Stimulated activated naive CD4-positive, alpha-beta T cell treated with Interleukin-2 at 50 U/mL for 16 hours (primary cell): ENCODE data around the gene CYB561D2.
"Not testable (repeated sequence)": the region's sequence is repeated elsewhere in the genome, so short reads cannot be mapped to it uniquely, and the experiment has no call there.

Experiments
- DNase-seq: peaks from one replicate; lab custom pipeline; 2025; lab: John Stamatoyannopoulos, UW

Gene CYB561D2

DNA sequence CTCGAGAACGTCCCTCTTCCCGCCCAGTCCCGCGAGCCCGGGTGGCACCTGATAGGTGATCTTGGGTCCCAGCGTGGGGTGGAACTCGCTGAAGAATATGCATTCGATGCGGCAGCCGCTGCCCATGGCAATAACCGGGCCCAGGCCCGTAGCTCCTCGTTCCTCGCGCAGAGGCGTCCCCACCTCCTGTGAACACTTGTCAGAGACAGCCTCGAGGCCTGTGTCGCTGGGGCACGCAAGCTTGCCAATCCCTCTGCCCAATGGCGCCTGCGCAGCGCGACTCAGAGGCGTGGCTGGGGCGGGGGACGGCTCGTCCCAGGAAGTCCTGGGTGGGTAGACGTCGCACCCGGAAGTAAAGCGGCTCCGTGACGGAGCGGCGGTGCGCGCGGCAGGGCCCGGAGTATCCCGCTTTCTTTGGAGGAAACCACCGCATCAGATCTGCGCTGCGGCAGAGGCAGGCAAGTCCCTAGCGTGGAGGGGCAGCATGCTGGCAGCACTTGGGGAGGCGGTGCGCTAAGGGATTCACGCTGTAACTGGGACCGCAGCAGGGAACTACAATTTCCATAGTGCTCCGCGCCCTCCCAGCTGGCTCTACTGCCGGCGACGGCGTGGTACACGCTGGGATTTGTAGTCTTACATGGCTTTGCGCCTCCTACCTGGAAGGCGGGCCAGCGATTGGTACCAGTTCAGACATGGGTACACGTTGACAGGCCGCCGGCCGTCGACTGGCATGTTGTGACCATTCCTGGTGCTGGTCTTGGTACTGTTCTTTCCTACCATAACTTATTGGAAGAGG is at the start of gene CYB561D2, which contains the start of gene NPRL2:
Gene CYB561D2 (plus strand): TSS at position 336 of the 796 bp plus-strand sequence. CDS start 572 bp downstream, outside the sequence.
Gene NPRL2 (minus strand): TSS at position 249 of the 796 bp plus-strand sequence. CDS start 123 bp downstream, at position 126.
- DNase-seq = peak; percentile 99

DNA sequence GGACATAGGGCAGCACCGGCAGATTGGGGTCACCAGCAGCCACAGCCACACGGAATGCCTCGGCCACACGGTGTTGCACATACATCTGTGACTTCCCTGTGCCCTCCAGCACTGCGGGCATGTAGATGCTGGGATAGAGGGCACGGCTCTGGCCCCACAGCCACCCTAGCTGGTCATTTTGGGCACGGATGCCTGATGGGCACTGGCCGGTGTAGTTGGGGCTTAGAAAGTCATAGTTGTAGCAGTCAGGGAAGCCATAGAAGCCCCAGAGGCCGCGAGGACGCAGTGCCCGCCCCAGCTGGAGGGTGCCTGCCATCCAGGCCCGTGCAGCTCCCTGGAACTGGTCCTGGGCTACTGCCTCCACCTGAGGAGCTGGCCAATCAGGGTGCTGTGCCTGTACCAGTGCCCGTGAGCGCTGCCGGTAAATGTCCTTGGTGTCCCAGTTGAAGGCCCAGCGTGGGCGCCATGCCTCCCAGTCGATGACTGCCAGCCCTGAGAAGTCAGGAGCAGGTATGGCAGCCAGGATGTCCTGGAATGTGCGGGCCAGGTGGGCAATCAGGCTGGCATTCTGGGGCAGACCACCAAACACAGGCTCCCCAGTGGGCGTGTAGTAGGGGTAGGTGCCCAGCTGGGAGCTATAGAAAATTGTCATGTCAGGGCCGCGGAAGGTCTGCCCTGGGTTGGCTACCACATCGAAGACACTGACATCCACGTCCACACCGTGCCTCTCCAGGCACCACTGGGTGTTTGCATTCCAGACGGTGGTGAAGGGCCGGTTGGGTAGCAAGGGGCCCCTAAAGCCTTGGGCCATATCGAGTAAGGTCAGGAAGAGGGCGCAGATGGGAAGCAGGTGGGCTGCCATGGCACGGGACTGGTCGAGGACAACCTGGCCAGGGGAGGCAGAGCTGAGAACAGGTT is 48.3 kb upstream of the CYB561D2 start:
- DNase-seq = no peak

DNA sequence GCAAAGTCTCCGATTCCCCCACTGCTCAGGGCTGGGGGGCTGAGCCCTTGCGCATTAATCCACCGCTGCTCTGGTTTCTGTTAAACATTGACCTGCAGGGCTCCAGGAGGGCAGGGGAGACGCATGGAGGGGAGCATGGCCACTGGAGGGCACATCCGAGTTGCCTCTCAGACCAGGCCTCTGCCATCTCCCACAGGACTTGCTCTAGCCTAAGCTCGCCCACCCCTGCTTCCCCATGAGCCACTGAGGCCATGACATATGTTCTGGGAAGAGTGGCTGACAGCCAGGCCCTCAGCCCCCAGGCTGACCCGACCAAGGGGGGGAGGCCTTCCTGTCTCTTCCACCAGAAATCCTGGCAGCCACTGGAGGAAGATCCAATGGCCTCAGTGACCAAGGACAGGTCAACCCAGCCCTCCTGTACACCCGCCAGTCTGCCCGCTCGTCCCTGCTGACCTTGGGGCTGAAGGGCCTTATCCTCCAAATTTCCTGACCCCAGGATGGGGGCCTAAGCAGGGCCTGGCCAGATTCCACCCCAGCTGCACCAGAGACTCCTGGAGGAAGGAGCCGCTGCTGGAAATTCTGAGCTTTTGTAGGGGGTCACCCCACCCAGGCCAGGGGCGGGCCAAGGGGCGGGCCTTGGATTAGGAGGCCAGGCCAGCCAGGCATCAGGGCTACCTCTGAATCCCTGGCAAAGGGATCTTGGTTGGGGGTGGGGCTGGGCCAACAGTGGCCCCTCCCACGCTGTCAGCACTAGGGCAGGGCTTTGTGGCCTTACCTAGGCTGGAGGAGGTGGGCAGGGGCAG is 47.4 kb upstream of the CYB561D2 start, which contains the start of gene HYAL1:
Gene HYAL1 (minus strand): TSS at position 562 of the 803 bp plus-strand sequence. CDS start 618 bp downstream, outside the sequence.
- DNase-seq = no peak

- DNase-seq = no peak
These were observed 46.1 kb upstream of the CYB561D2 start for GRCh38 chr3:50304601-50305000.

- not testable (repeated sequence) for DNase-seq
These were observed 38.6 kb upstream of the CYB561D2 start for GRCh38 chr3:50312041-50312440.

GRCh38 chr3:50314342-50314741 is 36.3 kb upstream of the CYB561D2 start:
- no peak for DNase-seq

DNA sequence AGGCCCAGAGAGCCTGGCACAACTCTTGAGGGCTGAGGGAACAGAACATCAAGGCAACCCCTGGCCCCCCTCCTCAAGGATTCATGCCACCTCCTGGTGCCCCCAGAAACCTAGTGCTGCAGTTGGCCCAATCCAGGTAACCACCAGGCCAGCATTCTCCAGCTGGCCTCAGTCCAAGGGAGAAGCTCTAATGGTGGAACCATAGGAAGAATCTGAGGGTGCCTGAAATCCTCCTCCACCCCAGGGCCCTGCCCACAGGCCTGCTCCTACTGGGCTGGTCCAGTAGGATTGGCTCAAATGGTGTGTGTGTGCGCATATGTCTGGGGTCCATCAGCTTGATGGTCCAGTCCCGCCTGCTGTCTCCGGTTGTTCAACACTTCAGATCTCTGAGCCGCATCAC is 35.8 kb upstream of the CYB561D2 start:
- no peak for DNase-seq

GRCh38 chr3:50316657-50317242 is 33.9 kb upstream of the CYB561D2 start:
- peak; percentile 77 for DNase-seq

- no peak for DNase-seq
These were observed 33.4 kb upstream of the CYB561D2 start for GRCh38 chr3:50317300-50317699.

DNA sequence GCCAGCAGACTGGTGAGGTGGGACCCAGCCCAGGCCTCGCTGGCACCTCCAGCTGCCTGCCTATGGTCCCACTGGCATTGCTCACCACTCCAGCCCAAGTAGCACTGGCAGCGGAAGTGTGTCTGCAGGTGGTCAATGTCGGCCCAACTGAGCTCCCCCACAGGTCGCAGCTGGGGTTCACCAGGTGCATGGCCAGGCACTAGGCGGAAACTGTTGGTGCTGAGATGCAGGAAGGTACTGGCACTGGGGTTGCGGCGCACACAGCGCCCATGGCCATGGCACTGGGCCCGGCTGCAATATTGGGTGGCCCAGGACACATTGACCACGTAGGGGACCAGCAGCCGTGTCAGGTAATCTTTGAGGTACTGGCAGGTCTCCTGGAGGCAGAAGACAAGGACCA is 32.5 kb upstream of the CYB561D2 start:
- DNase-seq = no peak

GRCh38 chr3:50318615-50319014 is 32.0 kb upstream of the CYB561D2 start:
- no peak for DNase-seq

DNA sequence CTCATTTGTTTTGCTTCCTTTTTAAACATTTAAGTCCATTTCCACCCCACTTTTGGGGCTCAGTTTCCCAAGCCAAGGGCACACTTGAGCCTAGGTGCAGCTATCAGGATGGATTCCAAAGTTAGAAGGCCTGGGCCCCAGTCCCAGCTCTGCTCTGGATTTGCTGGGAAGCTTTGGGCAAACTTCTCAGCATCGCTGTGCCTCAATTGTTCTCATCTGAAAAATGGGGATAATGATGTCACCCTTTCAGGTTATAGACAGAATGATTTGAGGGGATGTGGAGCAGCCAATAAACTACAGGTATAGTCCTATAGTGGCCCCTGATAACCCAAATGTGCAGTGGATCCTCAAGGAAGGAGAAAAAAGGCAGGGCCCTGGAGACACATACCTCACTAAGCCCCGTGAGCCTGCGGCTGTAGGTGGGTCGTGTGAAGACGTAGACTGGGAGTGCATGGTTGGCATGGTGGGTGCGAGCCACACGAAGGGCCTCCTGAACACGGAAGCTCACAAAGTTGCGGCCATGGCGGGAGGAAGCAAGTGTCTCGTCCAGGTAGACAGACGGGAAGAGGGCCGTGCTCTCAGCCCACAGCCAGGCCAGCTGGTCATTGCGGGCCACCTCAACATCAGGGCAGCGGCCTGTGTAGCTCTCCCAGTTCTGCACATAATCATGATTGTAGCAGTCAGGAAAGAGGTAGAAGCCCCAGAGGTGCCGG is 31.3 kb upstream of the CYB561D2 start:
- no peak for DNase-seq

- no peak for DNase-seq
These were observed 30.6 kb upstream of the CYB561D2 start for GRCh38 chr3:50319894-50320625.

DNA sequence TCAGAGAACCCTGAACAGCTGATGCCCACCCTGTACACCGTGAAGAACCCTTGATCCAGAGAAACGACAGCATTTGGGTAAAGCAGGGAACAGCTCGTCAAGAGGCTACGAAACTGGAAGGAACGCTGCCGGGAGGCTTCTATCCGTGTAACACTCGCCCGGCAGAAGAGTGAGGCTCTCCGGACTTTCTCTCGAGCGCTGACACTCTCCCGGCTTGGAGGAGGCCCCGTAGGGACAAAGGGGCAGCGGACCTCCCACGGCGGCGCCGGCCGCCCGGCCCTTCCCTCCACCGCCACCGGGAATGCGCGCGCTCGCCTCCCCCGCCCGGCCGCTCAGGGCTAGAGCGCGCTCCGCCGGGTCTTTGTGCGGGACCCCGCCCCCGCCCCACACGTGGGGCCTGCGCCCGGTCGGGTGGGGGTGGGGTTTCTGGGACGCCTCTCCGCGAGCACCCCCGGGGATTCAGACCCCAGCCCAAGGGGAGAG is 29.8 kb upstream of the CYB561D2 start:
- peak; percentile 73 for DNase-seq

- peak; percentile 84 for DNase-seq
These were observed 29.1 kb upstream of the CYB561D2 start for GRCh38 chr3:50321336-50322114.

GRCh38 chr3:50322115-50322385 is 28.6 kb upstream of the CYB561D2 start:
- no peak for DNase-seq

DNA sequence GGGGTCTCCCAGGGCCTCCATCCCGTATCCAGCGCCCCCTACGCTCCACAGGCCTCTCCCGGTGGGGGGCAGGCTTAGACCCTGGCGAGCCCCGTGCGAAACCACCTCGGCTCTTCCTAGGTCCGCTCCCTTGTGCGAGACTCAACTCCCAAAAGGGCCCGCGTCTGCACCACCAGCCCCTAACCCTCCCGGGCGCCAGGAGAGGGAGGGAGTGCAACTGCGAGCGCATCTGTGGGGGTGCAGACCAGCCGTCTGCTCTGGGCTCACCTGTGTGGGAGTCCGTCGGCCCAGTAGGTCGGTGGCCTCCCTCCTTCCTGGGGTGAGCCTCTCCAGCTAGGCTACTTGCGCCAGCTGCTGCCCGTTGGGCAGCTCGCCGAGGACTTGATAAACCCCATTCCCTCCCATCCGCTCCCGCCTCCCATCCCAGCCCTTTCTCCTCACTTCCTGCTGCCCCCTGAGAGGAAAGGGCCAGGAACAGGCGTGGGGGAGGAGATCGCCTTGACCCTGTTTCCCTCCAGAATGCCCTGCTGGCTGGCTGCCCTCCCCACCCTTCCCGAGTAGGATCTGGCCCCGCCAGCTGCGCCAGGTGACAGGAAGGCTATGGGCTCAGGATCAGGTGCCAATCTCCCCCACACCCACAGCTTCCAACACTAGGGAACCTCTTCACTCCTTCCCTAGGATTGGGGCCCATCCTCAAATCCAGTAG is 28.1 kb upstream of the CYB561D2 start, which contains the start of gene HYAL2:
Gene HYAL2 (minus strand): TSS at position 360 of the 706 bp plus-strand sequence. CDS start 2,256 bp downstream, outside the sequence.
- DNase-seq = no peak

DNA sequence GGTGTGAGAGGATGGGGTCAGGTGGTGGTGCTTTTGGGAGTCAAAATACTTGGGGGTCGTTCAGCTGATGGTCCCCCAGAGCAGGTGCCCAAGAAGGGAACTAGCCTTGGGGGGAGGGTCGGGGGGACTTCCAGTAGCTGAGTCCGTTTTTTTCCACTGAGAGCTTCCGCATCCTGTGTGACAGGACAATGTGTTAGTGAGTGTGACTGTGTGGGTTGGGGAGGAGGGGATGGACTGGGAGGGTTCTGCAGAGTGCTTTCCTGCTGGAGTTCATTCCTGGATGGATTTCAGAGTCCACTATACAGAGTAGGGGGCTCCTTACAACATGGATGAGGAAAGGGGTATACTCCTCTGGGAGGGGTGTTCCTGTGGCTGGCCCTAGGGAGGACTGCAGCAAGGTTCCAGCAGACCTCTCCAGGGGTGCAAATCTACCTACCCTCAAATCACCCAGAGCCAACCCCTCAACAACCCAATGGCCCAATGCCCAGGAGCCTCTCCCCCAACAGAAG is 27.5 kb upstream of the CYB561D2 start:
- DNase-seq = no peak
